Hepatocyte (in vitro differentiated cells): ENCODE results near the gene RABGAP1L. TPM values are rescaled to one million over a fixed set of nuclear protein-coding genes. Genes with fewer than 3 reads are reported as not detected.
A peak's percentile ranks its signal among the peaks of the same experiment; 100 is the strongest.

Experiments
- DNase-seq: peaks from one replicate; pipeline ENCODE4 v3.0.0-alpha.2; 2016; ENCODE audit warnings: low spot score
- H2AFZ ChIP-seq: fragments of 200-600 bp; sonication (generic); 2 replicates; pipeline ENCODE4 v1.6.0; 2016; ENCODE audit warnings: antibody characterized with exemption, mild to moderate bottlenecking
- H3K27ac ChIP-seq: fragments of 200-600 bp; sonication (generic); 2 replicates; pipeline ENCODE4 v1.5.1; 2016; ENCODE audit warnings: mild to moderate bottlenecking
- H3K27me3 ChIP-seq: fragments of 200-600 bp; sonication (generic); 2 replicates; pipeline ENCODE4 v1.6.1; 2016
- H3K36me3 ChIP-seq: fragments of 200-600 bp; sonication (generic); replicated peaks from 2 replicates; pipeline ENCODE4 v1.5.1; 2016; ENCODE audit warnings: low read depth; ENCODE audit not compliant: insufficient read depth
- H3K4me1 ChIP-seq: fragments of 200-600 bp; sonication (generic); 2 replicates; pipeline ENCODE4 v1.5.1; 2016; ENCODE audit warnings: mild to moderate bottlenecking, moderate library complexity; ENCODE audit not compliant: insufficient read depth
- H3K4me2 ChIP-seq: fragments of 200-600 bp; sonication (generic); 2 replicates; pipeline ENCODE4 v1.6.0; 2016
- H3K4me3 ChIP-seq: fragments of 200-600 bp; sonication (generic); 2 replicates; pipeline ENCODE4 v1.5.1; 2016; ENCODE audit warnings: mild to moderate bottlenecking
- H3K79me2 ChIP-seq: fragments of 200-600 bp; sonication (generic); 2 replicates; pipeline ENCODE4 v1.6.0; 2017; ENCODE audit warnings: mild to moderate bottlenecking
- H3K9me2 ChIP-seq: fragments of 200-600 bp; sonication (generic); replicated peaks from 2 replicates; pipeline ENCODE4 v1.6.0; 2017; ENCODE audit warnings: mild to moderate bottlenecking; ENCODE audit not compliant: insufficient read depth
- H3K9me3 ChIP-seq: fragments of 200-600 bp; sonication (generic); 2 replicates; pipeline ENCODE4 v1.5.1; 2016; ENCODE audit warnings: low read depth, mild to moderate bottlenecking
- H4K20me1 ChIP-seq: fragments of 200-600 bp; sonication (generic); 2 replicates; pipeline ENCODE4 v1.6.0; 2016; ENCODE audit warnings: mild to moderate bottlenecking; ENCODE audit not compliant: insufficient read depth, poor library complexity, severe bottlenecking
- CTCF ChIP-seq: fragments of 200-600 bp; sonication (generic); IDR thresholded peaks from 2 replicates; pipeline ENCODE4 v1.5.1; 2016; ENCODE audit warnings: antibody characterized with exemption, mild to moderate bottlenecking; ENCODE audit not compliant: poor library complexity
- EZH2 ChIP-seq: fragments of 200-600 bp; sonication (generic); IDR thresholded peaks from 2 replicates; pipeline ENCODE4 v1.6.1; 2016; ENCODE audit warnings: antibody characterized with exemption, mild to moderate bottlenecking, borderline replicate concordance
- EZH2phosphoT487 ChIP-seq: fragments of 200-600 bp; sonication (generic); IDR thresholded peaks from one replicate; pipeline ENCODE4 v1.6.1; 2018; ENCODE audit warnings: antibody characterized with exemption, mild to moderate bottlenecking, low read depth, moderate library complexity; ENCODE audit not compliant: unreplicated experiment, severe bottlenecking
- WGBS: methylation state at CpG from one replicate; pipeline ENCODE4 v1.1.6; 2016; ENCODE audit warnings: low lambda C conversion rate; ENCODE audit errors: missing lambda C conversion rate; 5-methylcytosine and 5-hydroxymethylcytosine counted together
- polyA plus RNA-seq: library from polyadenylated mRNA; unstranded; fragments of >200 nt; fragmentation: Nextera tagmentation; extraction: Ambion mirVana; gene quantifications from 2 replicates; pipeline ENCODE4 v1.2.1, GENCODE V29; 2016
- total RNA-seq: library from RNA; depleted of rRNA; stranded (reverse); fragments of >200 nt; gene quantifications from 2 replicates; pipeline ENCODE4 v1.2.3, GENCODE V29; 2014

The RABGAP1L gene
- total and polyA plus RNA-seq, 2 experiments from 2014 or later = 15.0 to 41.8 TPM

DNA sequence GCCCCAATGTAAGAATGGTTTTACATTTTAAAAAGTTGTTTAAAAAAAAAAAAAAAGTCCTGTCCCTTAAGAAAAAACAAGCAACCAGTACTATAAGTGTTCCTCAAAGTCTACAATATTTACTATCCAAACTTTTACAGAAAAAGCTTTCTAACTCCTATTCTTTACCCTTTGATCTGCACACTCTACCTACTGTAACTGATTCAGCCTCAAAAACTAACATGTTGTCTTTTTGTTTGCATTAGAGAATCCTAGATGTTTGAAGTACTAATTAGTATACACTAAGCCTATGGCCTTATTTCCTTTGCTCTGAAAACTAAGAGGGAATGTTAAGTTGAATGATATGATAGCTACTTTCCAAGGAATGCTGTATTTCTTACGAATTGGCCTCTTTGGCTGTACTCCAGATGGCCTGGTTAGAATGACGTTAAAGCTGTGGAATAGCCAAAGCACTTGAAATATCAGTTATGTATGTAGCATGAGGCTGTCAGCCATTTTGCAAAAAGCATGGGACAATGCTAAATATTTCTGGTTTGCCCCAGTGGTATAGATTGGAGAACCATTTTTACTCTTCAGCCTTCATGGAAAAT lies 523.2 kb downstream of the RABGAP1L start:
- no peak overlapping the region for H3K27ac ChIP-seq
- TF ChIP-seq CTCF (no peak), EZH2phosphoT487 (no peak), EZH2 (no peak)
- no peaks in the 10 kb centered on the region for H3K9me3 ChIP-seq
- no peak overlapping the region for H3K4me3 ChIP-seq
- no peaks in the 10 kb centered on the region for H3K79me2 ChIP-seq
- WGBS = 57% methylated on average over 2 of the region's 2 CpGs
- H2AFZ ChIP-seq = no peak overlapping the region
- peak; percentile 5 for DNase-seq
- no peaks in the 10 kb centered on the region for H4K20me1 ChIP-seq
- no peaks in the 10 kb centered on the region for H3K9me2 ChIP-seq
- H3K36me3 ChIP-seq = no peaks in the 10 kb centered on the region
- no peaks in the 10 kb centered on the region for H3K4me1 ChIP-seq
- no peaks in the 10 kb centered on the region for H3K27me3 ChIP-seq
- no peak overlapping the region for H3K4me2 ChIP-seq

GRCh38 chr1:174686213-174686612 lies 526.9 kb downstream of the RABGAP1L start:
- Histone ChIP-seq H3K27me3 (no peaks in the 10 kb centered on the region), H3K79me2 (no peaks in the 10 kb centered on the region), H4K20me1 (no peaks in the 10 kb centered on the region), H3K4me2 (no peak overlapping the region), H2AFZ (no peak overlapping the region), H3K9me3 (no peaks in the 10 kb centered on the region), H3K36me3 (no peaks in the 10 kb centered on the region), H3K4me3 (no peak overlapping the region), H3K4me1 (no peaks in the 10 kb centered on the region), H3K9me2 (no peaks in the 10 kb centered on the region), H3K27ac (no peak overlapping the region)
- no peak for TF ChIP-seq CTCF
- no peak for TF ChIP-seq EZH2
- no peak for TF ChIP-seq EZH2phosphoT487
- no peak for DNase-seq

GRCh38 chr1:174689524-174689923 lies 530.2 kb downstream of the RABGAP1L start:
- H3K79me2 ChIP-seq = no peaks in the 10 kb centered on the region
- no peak overlapping the region for H3K27ac ChIP-seq
- no peaks in the 10 kb centered on the region for H3K9me2 ChIP-seq
- no peak overlapping the region for H3K4me2 ChIP-seq
- no peak overlapping the region for H2AFZ ChIP-seq
- H3K27me3 ChIP-seq = no peaks in the 10 kb centered on the region
- TF ChIP-seq CTCF (no peak), EZH2phosphoT487 (no peak), EZH2 (no peak)
- H3K36me3 ChIP-seq = no peaks in the 10 kb centered on the region
- H3K9me3 ChIP-seq = no peaks in the 10 kb centered on the region
- 60% methylated on average over 1 of the region's 1 CpG for WGBS
- no peaks in the 10 kb centered on the region for H3K4me1 ChIP-seq
- peak; percentile 14 for DNase-seq
- no peak overlapping the region for H3K4me3 ChIP-seq
- no peaks in the 10 kb centered on the region for H4K20me1 ChIP-seq

- no peak for DNase-seq
- H3K27me3 ChIP-seq = no peaks in the 10 kb centered on the region
- H3K79me2 ChIP-seq = no peaks in the 10 kb centered on the region
- H3K4me3 ChIP-seq = no peak overlapping the region
- no peaks in the 10 kb centered on the region for H3K9me3 ChIP-seq
- no peaks in the 10 kb centered on the region for H3K9me2 ChIP-seq
- H3K4me1 ChIP-seq = no peaks in the 10 kb centered on the region
- H3K4me2 ChIP-seq = no peak overlapping the region
- H4K20me1 ChIP-seq = no peaks in the 10 kb centered on the region
- no peak overlapping the region for H2AFZ ChIP-seq
- no peaks in the 10 kb centered on the region for H3K36me3 ChIP-seq
- no peak overlapping the region for H3K27ac ChIP-seq
- no peak for TF ChIP-seq CTCF
Observed at GRCh38 chr1:174690266-174690665, 530.9 kb downstream of the RABGAP1L start.
